ENCODE results near the gene MTARC2.

DNA sequence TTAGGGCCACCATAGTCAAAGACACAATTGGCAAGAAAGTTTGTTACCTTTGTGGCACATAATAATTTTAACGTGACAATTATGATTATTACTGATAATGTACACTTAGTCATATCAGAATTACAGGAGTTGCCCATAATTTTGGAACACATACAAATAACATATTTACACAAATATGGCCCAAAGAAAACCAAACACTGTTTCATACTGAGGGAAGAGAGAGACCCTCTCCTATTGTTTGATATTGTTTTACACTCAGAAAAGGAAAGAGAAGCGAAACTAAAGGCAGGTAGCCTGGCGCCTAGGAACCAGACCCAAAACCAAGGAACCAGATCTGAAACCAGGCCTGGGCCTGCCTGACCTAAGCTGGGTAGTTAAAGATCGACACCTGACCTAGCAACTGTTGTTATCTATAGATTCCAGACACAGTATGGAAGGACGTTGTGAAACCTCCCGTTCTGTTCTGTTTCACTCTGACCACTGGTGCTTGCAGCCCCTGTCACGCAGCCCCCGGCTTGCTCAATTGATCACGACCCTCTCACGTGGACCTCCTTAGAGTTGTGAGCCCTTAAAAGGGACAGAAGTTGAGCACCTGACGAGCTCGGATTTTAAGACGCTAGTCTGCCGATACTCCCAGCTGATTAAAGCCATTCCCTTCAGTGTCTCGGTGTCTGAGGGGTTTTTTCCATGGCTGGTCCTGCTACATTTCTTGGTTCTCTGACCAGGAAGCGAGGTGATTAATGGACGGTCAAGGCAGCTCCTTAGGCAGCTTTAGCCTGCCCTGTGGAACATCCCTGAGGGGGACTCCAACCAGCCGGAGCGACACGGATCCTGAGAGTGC lies 30.1 kb upstream of the MTARC2 start:
- TF ChIP-seq, protein P1, sequence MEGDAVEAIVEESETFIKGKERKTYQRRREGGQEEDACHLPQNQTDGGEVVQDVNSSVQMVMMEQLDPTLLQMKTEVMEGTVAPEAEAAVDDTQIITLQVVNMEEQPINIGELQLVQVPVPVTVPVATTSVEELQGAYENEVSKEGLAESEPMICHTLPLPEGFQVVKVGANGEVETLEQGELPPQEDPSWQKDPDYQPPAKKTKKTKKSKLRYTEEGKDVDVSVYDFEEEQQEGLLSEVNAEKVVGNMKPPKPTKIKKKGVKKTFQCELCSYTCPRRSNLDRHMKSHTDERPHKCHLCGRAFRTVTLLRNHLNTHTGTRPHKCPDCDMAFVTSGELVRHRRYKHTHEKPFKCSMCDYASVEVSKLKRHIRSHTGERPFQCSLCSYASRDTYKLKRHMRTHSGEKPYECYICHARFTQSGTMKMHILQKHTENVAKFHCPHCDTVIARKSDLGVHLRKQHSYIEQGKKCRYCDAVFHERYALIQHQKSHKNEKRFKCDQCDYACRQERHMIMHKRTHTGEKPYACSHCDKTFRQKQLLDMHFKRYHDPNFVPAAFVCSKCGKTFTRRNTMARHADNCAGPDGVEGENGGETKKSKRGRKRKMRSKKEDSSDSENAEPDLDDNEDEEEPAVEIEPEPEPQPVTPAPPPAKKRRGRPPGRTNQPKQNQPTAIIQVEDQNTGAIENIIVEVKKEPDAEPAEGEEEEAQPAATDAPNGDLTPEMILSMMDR (IDR thresholded peaks at IDR 0.05): no peak
- no peak for TF ChIP-seq EZH2 (IDR thresholded peaks at IDR 0.05)
